GM19351 (cell line): ENCODE measurements around the gene ITGA1.

Source experiments
- ATAC-seq: cut with Tn5 transposase; IDR thresholded peaks from one replicate; pipeline ENCODE4 v1.9.1; 2021; ENCODE audit warnings: mild to moderate bottlenecking, moderate library complexity; ENCODE audit not compliant: unreplicated experiment

The ITGA1 gene

DNA sequence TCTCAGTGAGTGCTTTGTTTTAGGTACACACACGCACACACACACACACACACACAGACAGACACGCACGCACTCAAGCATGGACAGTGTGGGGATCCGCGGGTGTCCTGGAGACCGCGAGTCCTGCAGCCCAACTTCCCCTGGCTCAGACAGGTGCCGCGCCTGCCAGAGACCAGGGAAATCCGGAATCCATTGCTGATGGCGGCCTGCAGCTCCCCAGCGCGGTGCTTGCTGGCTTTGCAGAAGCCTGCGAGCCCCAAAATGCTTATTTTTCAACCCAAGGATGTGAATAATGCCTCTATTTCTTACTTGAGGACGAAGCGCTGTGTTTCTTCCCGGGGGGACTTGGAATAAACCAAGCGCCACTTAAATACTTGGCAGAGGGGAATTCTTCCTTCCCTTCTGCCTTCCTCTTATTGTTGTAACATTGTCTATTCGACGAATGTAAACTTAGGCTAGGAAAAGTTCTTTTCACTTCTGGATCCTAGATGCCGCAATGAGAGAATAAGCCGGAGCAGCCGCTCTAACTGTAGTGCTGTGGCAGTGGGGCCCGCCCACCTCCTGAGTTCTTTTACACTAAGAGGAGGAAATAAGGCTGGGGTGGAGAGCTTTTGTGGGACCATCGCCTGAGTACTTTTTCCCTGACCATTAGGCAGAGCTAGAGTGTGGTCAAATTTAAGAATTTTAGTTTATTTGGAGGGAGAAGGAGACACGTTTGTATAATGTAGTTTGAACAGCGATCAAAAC, 202.2 kb downstream of the ITGA1 start:
- ATAC-seq: peak; percentile 13

DNA sequence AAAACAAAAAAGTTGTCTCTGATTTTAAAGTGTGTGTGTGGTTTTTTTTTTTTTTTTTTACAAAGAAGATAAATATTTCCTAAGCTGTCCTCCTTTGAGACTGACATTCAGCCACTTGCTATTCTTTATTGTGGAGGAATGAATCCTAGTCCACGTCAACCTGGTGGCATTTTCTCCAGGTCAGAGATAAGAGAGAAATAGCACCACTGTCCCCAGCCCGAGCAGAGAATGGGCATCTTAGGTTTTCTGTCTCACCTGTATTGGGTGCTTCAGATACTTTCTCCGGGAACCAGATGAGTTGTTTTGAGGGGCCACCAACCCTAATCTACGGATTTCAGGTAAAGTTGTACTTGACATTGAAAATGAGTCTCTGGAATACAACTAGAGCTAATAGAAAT, 202.8 kb downstream of the ITGA1 start:
- ATAC-seq: no peak

DNA sequence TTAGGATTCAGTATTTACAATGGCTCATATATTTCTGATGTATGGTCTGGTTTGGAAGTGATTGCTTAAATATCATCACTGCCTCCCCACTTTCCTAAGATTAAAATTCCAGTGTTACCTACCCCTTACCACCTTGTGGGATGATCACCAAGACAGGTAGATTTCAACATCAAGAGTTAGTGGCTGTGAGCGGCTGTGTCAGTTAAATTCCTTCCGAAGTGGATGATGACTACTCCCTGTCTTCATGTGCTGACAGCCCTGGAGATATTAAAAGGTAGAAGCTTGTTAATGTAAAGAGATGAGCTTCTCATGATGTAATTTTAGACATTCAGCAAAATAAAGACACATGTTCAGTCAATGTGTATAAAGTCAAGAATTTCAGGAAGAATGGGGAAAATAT, 205.7 kb downstream of the ITGA1 start:
- ATAC-seq: no peak

DNA sequence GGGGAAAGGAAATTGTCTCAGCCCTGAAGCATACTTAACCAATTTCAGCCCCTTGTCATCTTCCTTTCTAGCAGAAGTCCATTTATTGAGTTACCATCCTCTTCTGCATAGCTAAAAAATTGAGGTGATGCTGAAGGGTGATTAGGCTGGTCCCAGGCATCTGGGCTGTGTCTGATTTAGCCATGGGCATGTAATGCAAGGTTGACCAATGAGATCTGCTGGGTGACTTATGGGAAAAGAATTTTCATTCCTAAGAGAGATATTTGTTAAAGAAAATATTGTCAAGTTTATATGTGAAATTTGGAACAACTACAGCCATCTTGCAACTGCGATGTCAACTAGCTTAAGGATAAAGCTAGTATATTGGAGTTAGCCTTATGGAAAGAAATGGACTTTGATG, 206.6 kb downstream of the ITGA1 start:
- ATAC-seq: no peak

DNA sequence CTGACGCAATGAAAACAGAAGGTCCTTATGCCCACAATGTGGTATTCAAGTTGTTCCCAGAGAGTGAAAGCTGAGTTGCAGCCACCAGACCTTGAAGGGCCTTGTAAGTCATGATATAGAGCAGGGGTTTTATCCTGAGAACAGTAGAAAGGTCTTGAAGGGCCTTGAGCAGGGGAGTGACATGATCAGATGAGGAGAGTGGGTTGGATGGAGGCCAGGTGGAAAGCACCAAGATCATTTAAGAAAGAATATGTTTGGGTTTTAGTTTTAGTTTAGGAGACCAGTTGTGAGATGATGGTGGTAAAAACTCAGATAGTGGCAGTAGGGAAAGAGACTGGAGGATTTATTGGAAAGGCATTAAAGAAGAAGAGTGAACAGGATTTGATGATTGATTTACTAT, 207.4 kb downstream of the ITGA1 start:
- ATAC-seq: no peak

DNA sequence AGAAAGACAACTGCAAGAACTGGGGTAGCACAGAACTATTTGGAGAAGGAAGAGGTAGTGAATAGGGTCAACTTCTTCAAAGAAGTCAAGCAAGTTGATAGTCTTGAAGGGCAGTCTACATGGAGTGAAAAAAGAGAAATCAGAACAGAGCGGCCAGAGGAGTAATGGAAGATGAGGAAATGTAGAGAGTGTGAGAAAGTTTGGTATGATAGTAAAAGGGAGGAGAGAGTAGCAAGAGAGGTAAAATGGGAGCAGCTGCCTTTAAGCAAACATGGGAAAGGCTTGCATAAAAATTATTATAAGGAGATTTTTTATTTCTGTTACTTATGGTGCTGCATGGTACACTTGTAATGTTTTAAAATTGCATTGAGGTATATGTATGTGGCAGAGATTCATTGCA, 208.2 kb downstream of the ITGA1 start:
- no peak for ATAC-seq

DNA sequence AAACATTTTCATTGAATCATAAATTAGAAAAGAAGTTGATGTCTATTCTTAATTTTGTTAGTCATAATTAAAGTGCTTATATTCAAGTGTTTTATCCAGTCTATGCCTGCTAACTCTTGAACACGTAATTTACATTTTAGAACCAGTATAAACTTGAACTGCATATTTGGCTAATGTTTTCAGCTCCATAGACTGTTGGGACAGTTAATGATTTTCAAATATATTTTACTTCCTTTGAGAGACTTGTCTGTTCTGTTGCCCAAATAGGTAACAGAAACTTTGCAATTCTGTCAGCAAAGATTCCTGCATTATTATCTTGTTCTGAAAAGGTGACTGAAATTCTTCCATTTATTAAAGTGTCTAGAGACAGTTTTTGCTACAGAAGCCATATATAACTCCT, 209.3 kb downstream of the ITGA1 start:
- ATAC-seq: no peak

DNA sequence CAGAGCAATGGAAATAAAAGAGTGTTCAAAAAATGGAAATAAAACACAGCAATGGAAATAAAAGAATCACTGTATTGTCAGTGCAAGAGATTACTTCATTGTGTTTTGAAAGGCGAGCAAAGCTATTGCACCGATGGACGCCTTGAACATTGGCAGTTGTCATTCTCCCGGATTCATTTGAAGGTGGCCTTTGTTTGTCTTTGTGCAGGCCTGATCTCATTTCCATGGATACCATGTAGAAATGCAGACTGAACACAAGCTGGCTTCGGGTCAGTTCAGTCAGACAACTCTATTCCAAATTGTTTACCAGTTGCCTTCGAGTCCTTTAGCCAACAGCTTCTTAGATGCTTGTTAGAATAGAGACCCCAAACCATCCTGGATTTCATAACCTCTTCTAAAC, 209.7 kb downstream of the ITGA1 start:
- ATAC-seq: no peak

DNA sequence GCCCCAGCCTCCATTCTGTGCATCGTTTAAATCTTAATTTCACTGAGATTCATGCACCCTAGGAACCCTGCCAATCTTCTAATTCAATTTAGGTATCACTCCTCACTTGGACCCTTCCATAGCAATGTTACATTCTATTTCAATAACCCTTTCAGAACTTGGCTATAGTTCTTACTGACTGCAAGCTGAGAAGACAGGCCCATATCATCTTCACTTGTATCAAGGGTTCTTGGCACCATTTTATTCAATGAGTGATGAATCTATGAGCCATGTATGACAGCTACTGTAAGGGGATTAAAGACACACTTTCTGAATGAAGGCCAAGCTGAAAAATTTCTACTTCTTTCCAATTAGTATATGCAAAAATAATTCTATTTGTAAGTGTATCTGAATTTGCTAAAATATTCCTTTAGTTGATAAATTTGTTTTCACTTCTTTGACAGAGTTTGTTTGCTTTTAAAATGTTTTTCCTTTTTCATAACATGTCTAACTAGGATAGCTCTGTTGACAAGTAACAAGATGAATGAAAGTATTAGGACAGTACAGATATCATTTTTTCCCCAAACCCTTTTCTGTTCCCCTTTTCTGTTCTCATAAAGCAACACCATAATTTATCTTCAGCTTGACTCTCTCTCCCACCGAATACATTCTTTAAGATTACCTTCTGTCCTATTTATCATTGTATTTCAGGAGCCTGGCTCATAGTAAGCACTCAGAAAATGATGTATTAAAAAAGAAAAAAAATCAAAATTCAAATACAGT, 211.0 kb downstream of the ITGA1 start:
- ATAC-seq: peak; percentile 77

DNA sequence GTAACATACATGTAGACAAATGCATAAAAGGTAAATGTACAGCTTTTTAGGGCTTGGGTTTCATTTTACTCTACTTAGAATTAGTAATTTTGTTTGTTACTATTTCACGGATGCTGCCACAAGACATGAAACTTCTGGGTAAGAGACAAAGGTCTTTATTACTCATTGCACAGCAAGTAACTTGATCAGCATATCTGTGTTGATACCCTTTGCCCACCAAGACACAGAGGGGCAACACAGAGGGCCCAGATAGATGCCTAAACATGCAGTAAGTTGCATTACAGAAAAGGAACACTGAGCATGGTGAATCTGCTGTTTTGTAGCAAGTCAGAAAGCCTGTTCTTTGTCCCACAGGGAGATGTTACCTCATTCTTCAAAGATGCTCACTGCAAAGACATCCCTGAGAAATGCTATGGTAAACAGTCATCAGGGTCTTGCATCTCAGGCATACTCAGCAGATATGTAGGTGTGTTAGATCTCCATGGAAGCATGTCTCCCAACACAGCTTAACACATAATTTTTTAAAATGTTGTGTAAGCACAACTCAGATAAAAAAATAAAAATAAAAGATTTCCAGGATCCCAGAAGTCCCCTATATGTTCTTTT, 211.7 kb downstream of the ITGA1 start:
- peak; percentile 54 for ATAC-seq

DNA sequence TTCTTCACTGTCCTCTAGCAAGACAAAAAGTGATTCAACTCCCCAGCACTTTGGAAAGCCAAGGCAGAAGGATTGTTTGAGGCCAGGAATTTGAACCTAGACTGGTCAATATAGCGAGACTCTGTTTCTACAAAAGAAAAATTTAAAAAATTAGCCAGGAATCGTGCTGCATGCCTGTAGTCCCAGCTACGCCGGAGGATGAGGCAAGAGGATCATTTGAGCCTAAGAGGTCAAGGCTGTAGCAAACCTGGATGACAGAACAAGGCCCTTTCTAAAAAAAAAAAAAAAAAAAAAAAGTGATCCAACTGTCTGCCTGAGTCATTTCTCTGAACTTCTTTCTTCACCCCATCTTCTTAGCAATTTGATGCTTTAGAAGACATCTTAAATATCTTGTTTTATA, 213.8 kb downstream of the ITGA1 start:
- ATAC-seq: no peak

DNA sequence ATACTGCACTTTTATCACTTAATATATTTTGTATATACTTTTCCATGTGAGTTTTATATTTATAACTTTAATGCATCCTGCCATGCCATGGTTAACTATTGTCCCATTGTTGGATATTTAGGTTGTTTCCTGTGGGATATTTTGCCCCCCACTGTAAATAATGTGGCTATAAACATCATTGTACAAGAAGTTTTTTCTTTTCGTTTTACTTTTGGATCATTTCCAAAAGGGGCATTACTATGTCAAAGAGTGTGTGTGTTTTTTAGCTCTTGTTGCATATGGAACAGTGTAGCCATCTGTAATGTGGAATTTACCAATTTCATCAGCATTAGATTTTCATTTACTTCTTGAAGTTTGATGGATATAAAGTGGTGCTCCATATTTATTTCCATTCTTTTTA, 214.8 kb downstream of the ITGA1 start:
- no peak for ATAC-seq

DNA sequence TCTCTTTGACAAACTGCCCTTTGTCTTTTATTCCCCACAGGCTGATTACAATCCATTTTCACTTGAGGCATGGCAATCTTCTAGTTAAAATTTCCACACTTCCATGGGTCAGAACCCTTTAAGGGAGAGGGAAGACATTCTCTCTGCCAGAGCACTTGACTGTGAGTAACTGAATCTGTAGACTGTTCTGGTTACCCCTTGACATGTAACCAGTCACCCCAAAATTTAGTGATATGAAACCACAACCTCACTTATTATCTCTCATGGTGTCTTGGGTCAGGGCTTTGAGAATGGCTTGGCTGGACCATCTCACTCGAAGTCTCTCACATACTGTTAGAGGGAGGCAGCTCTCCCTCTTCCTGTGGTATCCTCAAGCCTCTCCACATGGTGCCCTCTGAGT, 215.4 kb downstream of the ITGA1 start:
- no peak for ATAC-seq

DNA sequence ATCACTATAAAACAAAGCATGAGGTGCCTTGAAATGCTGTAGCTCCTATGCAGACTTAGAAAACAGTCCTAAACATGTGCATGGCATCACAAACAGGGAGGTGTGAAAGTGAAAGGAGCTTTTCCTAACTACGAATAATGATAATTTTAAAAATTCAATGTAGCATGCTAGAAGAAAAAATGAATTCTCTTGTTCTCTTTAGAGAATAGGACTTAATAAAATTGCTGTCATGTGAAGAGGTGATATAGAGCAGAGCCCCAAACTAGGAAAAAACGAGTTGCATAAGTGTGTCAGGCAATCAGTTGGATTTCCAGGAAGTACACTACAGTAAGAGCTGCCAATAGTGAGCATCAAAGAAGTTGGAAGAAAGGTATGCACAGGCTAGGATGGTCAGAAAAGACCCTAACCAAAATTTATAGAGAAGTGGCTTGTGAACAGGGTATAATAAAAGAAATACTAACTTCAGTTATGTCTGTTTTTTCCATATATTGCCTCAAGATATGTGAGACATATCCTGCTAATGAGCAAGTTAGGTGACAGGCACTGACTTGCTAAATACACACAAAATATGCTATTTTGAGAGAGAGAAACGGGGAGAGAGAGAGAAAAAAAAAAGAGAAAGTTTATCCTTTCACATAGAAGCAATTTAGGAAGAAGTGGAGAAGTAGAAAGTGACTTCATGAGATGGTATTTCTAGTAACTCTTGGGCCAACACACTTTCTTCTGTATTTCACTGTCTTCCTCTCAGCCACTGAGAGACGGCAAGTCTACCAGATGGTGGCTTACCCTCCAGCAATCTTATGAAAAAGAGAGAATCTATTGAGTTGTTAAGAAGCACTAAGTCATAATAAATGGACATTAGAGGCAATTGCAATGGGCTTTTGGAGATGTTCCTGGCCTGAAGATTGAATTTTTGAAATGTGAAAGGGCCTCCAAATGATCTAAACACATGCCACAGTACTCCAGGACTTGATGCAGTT, 219.5 kb downstream of the ITGA1 start:
- no peak for ATAC-seq

DNA sequence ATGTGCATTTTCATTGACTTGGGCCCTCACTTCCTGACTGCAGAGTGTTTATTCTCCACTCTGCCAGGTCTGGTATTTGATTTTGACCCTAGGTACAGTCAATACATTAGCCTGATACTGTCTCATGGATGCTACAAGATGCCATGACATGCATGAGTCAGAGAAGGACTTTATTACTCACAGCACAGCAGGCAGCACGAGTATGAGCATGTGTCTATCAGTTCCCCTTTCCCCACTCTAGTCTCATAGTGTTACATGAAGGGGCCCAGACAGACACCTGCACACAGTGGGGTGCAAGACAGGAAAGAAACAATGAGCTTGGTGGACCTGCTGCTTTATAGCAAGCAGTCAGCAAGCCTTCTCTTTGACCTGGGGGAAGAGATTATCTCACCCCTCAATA, 221.0 kb downstream of the ITGA1 start:
- ATAC-seq: peak; percentile 97
